Hepatocyte (in vitro differentiated cells): ENCODE results near the gene PNMA6F.

ENCODE experiments used
- EZH2 ChIP-seq: fragments of 200-600 bp; sonication (generic); IDR thresholded peaks from 2 replicates; pipeline ENCODE4 v1.6.1; 2016; ENCODE audit warnings: antibody characterized with exemption, mild to moderate bottlenecking, borderline replicate concordance
- EZH2phosphoT487 ChIP-seq: fragments of 200-600 bp; sonication (generic); IDR thresholded peaks from one replicate; pipeline ENCODE4 v1.6.1; 2018; ENCODE audit warnings: antibody characterized with exemption, mild to moderate bottlenecking, low read depth, moderate library complexity; ENCODE audit not compliant: unreplicated experiment, severe bottlenecking
- TF ChIP-seq, protein P1 (sequence below): fragments of 200-600 bp; sonication (generic); IDR thresholded peaks from 2 replicates; pipeline ENCODE4 v1.5.1; 2016; ENCODE audit warnings: antibody characterized with exemption, mild to moderate bottlenecking; ENCODE audit not compliant: poor library complexity

GRCh38 chrX:153351981-153352380 lies 30.4 kb upstream of the PNMA6F start:
- TF ChIP-seq, protein P1, sequence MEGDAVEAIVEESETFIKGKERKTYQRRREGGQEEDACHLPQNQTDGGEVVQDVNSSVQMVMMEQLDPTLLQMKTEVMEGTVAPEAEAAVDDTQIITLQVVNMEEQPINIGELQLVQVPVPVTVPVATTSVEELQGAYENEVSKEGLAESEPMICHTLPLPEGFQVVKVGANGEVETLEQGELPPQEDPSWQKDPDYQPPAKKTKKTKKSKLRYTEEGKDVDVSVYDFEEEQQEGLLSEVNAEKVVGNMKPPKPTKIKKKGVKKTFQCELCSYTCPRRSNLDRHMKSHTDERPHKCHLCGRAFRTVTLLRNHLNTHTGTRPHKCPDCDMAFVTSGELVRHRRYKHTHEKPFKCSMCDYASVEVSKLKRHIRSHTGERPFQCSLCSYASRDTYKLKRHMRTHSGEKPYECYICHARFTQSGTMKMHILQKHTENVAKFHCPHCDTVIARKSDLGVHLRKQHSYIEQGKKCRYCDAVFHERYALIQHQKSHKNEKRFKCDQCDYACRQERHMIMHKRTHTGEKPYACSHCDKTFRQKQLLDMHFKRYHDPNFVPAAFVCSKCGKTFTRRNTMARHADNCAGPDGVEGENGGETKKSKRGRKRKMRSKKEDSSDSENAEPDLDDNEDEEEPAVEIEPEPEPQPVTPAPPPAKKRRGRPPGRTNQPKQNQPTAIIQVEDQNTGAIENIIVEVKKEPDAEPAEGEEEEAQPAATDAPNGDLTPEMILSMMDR = no peak
- no peak for TF ChIP-seq EZH2
- TF ChIP-seq EZH2phosphoT487 = no peak
